ENCODE data around the gene HMOX2.

DNA sequence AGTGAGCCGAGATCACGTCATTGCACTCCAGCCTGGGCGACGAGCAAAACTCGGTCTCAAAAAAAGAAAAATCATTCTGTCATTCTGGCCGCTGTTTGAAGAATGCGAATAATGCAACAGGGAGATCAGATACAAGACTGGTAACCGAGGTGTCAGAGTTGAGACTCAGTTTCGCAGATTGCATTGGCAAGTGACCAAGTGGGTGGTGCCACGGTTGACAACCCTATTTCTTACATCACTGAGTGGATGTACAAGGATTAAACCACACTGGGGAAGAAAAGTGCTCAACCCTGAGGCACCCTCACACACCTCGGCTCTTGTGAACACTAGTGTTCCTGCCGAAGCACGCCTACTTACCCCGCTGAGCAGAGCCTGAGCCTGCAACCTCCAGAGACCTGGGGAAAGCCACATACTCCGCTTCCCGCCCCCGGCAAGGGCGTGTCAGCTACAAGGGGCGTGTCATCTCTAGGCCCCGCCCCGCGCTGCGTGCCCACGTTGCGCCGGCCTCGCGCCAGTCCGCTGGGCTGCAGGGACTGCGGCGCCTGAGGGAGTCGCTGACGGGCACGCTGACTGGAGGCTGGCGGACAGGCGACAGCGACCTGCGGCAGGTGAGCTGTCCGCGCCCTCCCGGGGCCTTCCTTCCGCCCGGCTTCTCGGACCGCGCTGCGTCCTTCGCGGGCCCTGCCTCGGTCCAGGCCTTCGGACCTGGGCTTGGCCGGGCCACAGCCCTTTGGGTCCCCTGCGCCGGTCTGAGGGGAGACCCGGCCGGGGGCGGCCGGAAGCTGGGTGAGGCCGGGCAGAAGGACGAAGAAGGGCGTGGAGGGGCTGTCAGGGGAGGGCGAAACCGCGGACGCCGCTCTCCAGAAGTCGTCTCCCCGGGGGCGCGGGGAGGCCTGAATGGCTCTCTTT is at the start of gene HMOX2:
- peak; percentile 97 to 98 (median 98) for TF ChIP-seq POLR2AphosphoS5 (IDR thresholded peaks at IDR 0.05)
- TF ChIP-seq, protein P1, sequence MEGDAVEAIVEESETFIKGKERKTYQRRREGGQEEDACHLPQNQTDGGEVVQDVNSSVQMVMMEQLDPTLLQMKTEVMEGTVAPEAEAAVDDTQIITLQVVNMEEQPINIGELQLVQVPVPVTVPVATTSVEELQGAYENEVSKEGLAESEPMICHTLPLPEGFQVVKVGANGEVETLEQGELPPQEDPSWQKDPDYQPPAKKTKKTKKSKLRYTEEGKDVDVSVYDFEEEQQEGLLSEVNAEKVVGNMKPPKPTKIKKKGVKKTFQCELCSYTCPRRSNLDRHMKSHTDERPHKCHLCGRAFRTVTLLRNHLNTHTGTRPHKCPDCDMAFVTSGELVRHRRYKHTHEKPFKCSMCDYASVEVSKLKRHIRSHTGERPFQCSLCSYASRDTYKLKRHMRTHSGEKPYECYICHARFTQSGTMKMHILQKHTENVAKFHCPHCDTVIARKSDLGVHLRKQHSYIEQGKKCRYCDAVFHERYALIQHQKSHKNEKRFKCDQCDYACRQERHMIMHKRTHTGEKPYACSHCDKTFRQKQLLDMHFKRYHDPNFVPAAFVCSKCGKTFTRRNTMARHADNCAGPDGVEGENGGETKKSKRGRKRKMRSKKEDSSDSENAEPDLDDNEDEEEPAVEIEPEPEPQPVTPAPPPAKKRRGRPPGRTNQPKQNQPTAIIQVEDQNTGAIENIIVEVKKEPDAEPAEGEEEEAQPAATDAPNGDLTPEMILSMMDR (IDR thresholded peaks at IDR 0.05), result peak in 4 of 5 experiments; percentile 25 to 47 (median 41)
- peak; percentile 94 for TF ChIP-seq POLR2A (IDR thresholded peaks at IDR 0.05)
- no peak for TF ChIP-seq EP300 (IDR thresholded peaks at IDR 0.05; ENCODE audit: low read depth)

All from transverse colon (tissue), 4 donors.